Measurements from ENCODE around the gene CNNM1.

DNA sequence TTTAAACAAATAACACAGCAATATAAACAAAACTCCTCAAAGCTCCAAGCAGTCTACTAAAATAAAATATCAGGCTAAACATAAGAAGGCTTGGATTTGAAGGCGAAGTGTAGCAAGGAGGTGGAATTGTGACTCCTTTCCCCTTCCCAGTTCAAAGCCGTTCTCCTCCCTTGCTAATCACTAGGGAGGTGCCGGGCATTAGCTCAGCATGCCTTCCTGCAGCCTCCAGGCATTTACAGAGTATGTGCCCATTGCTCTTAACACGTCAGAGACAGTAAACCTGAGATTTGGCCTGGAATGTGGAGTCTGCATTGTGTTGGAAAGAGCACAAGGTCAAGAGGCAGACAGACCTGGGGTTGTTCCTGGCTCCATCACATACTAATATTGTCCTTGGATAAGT lies 15.6 kb downstream of the CNNM1 start:
- TF ChIP-seq, protein P1, sequence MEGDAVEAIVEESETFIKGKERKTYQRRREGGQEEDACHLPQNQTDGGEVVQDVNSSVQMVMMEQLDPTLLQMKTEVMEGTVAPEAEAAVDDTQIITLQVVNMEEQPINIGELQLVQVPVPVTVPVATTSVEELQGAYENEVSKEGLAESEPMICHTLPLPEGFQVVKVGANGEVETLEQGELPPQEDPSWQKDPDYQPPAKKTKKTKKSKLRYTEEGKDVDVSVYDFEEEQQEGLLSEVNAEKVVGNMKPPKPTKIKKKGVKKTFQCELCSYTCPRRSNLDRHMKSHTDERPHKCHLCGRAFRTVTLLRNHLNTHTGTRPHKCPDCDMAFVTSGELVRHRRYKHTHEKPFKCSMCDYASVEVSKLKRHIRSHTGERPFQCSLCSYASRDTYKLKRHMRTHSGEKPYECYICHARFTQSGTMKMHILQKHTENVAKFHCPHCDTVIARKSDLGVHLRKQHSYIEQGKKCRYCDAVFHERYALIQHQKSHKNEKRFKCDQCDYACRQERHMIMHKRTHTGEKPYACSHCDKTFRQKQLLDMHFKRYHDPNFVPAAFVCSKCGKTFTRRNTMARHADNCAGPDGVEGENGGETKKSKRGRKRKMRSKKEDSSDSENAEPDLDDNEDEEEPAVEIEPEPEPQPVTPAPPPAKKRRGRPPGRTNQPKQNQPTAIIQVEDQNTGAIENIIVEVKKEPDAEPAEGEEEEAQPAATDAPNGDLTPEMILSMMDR (IDR thresholded peaks at IDR 0.05) = no peak
- TF ChIP-seq POLR2AphosphoS5 (IDR thresholded peaks at IDR 0.05) (no peak), POLR2A (IDR thresholded peaks at IDR 0.05) (no peak)
